Ovary (tissue), 3 donors: ENCODE measurements around the gene XRCC3.

Experiments used
- POLR2A ChIP-seq: fragments of 450-650 bp; IDR thresholded peaks from one replicate; pipeline ENCODE4 v1.6.1; 2017; ENCODE audit warnings: antibody characterized with exemption, mild to moderate bottlenecking, moderate library complexity
- TF ChIP-seq, protein P1 (sequence below), 3 donors: fragments of 450-650 bp in 2 of 3; fragments of 200-600 bp in 1 of 3; IDR thresholded peaks; one replicate each; pipeline versions ENCODE4 v1.5.1 to v1.8.0; 2016 to 2022; ENCODE audit warnings: antibody characterized with exemption in 3 of 3, mild to moderate bottlenecking in 1 of 3
- donor health status: DM: no; HTN: no; CAD: no.

DNA sequence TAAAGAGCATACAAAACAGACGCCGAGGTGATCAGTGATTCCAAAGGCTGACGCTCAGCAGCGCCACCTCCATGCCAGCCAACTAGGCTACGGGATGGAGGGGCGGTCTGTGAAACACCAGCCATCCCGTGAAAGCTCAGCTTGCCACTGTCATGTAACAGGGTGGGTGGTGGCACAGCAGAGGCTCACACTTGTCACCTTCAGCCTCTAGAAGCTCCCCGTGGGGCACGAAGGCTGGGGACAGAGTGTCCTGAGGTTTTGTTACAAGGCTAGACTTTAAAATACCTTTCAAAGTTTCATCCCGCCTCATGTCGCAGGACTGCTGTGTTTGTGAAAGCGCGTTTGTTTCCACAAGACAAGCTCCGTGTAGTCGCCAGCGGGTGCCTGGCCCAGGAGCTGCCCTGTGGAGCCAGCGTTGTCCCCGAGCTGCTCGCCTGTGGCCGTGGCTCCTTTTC is 20.7 kb downstream of the XRCC3 start:
- TF ChIP-seq, protein P1, sequence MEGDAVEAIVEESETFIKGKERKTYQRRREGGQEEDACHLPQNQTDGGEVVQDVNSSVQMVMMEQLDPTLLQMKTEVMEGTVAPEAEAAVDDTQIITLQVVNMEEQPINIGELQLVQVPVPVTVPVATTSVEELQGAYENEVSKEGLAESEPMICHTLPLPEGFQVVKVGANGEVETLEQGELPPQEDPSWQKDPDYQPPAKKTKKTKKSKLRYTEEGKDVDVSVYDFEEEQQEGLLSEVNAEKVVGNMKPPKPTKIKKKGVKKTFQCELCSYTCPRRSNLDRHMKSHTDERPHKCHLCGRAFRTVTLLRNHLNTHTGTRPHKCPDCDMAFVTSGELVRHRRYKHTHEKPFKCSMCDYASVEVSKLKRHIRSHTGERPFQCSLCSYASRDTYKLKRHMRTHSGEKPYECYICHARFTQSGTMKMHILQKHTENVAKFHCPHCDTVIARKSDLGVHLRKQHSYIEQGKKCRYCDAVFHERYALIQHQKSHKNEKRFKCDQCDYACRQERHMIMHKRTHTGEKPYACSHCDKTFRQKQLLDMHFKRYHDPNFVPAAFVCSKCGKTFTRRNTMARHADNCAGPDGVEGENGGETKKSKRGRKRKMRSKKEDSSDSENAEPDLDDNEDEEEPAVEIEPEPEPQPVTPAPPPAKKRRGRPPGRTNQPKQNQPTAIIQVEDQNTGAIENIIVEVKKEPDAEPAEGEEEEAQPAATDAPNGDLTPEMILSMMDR (IDR thresholded peaks at IDR 0.05): no peak
- TF ChIP-seq POLR2A: no peak
